GM19193 (cell line): ENCODE results near the gene HSD17B12.

Experiments
- POLR2A ChIP-seq: IDR thresholded peaks from 4 replicates; pipeline ENCODE4 v1.6.1; 2011; ENCODE audit not compliant: insufficient read depth, insufficient read length; ENCODE audit errors: extremely low read depth

HSD17B12 gene

DNA sequence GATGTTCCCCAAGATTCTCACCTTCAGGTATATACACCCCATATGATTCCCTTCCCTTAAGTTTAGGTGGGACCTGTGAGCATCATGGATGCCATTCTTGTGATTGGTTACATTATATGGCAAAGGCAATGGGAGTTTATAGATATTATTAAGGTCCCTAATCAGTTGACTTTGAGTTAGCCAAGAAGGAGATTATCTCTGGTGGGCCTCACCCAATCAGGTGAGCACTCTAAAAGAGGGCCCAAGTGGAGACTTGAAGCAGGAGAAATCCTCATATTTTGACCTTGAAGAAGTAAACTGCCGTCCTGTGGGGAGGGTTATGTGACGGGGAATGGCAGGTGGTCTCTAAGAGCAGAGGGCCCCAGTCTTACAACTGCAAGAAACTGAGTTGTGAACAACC, 94.2 kb downstream of the HSD17B12 start:
- no peak for TF ChIP-seq POLR2A

DNA sequence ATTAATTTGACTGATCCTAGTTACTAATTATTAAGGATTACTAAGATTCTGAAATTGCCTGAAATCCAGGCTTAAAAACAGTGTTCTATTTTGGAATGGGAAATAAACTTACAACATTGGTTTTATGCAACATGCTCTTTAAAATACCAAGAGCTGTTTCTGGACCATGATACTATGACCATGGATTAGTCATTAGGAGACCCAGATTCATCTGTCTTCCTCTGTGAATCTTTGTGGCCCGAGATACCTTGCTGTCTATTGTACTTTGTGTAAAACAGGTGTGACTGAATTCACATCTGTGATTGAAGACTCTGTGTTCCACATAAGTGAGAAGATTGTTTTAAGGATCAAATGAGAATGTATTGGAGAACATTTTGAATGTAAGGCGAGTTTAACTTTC, 98.8 kb downstream of the HSD17B12 start:
- no peak for TF ChIP-seq POLR2A

DNA sequence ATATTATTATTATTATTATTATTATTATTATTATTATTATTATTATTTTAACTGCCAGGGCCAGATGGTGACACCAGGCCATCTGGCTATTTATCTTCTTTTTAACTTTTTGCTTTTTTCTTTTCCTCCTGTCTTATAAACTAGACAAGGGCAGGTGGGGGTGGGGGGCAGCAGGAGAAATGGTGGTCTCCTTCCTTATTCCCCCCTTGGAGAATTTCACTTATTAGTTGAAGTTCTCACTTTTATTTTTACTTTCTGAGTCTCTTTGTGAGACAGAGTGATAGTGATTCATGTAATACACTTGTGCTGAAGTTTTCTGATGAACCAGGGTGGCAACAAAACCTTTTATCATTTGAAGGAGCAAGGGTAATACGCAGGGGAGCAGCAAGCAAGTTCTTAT, 103.8 kb downstream of the HSD17B12 start:
- TF ChIP-seq POLR2A, result no peak

DNA sequence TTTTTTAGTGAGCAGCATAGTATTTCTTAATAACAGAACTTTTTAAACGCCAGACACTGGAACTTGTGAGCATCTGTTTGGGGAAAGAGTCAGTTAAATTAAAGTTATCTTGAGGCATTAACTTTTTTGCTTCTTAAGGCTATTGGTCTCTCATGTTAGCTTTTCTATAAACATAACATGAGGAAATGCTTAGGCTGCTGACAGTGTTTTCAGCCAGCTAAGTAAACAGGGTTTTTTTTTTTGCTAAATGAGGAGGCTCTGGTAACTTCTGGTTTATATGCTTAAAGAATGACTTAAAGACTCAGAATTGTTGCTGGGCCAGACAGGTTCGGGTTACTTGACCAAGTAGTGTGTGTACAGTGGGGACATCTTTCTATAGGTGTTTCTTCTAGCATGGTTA, 104.3 kb downstream of the HSD17B12 start:
- TF ChIP-seq POLR2A, result no peak

DNA sequence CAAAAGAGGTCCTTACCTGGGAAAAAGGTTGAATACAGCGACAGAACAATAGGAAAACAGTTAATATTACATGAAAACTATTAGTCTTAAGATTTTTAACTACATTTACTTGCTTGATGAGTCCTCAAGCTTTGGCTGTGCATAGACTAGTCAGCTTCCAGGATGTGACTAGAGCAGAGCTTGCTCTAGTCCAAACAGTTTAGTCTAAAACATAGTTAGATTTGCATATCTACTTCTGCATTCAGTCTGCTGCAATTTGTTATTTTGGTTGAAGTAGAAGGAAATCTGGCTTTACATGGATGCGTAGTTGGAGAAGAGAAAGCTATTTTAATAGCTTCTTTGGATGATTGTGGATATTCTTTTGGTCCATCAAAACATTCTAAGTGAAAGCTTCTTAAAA, 104.8 kb downstream of the HSD17B12 start:
- no peak for TF ChIP-seq POLR2A

DNA sequence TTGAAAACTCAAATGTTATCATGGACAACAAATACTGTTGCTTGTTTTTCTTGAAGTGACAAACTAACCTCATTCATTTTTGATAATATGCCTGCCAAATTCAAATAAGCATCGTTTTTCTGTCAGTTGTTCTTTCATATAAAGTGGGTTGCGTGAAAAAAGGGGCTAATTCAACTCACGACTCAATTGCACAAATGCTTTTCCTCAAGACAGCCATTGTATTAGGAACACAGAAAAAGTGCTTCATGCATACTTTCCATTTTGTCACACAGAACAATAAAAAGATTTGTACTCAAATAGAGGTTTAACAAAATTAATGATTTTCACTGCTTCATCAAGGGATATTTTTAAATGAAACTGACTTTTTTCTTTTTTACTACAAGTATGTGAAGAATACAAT, 105.5 kb downstream of the HSD17B12 start:
- no peak for TF ChIP-seq POLR2A

DNA sequence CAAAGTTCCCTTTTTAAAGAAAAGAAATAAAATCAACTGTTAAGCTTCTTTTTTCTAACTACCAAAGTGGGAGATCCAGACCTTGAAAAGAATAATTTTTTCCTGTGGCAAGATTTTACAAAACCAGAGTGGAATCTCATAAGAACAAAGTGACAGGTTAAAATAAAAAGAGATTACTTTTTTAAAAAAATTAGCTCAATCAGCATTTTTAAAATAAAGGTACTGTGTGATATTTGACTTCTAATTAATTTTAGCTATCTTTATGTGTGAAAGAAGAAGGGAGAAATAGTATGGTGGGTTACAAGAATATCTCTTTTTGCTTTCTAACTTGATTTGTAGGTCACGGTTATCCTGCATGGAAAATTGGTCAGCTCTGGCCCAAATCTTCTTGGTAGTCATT, 107.3 kb downstream of the HSD17B12 start:
- no peak for TF ChIP-seq POLR2A

DNA sequence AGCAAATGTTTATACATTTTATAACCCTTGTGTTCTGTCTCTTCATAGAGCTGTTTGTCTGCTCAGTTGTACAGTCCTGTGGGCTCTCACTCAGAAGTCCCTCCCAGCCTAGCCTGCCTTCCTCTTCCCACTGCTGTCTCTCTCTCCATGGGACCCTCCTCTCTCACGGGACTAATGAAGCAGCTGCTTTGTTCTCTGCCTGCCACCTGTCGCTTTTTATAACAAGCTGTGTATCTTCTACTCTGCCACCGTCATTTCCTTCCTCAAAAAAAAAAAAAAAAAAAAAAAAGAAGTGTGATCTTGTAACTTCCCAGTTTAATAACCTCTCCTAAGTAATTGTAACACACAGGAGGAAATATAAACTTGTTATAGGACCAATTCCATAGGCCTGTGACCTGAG, 107.9 kb downstream of the HSD17B12 start:
- no peak for TF ChIP-seq POLR2A

DNA sequence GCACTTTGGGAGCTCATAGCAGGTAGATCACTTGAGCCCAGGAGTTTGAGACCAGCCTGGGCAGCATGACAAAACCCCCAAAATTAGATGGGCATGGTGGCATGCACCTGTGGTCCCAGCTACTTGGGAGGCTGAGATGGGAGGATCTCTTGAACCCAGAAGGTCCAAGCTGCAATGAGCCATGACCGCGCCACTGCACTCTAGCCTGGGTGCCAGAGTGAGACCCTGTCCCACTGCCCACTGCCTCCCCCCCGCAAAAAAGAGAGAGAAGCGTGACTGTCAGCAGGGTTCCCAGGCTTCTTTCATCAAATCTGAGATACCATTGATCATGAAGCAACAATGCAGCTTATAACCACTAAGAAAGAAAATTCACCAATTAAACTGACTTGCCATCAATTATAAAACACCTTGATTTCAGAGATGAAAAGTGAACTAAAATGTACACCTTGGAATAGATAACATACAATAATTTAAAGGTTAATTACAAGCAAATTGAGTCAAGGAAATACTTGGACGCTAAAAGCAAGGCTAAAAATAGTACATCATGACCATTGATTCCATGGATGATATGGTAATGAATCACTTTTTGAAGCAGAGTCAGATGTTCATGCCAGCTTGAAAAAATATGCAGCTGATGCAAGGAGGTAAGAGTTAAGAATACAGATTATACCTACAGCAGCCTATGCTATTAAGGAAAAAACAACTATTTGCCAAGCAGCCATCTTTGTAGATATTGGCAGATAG, 109.3 kb downstream of the HSD17B12 start:
- TF ChIP-seq POLR2A, result no peak

DNA sequence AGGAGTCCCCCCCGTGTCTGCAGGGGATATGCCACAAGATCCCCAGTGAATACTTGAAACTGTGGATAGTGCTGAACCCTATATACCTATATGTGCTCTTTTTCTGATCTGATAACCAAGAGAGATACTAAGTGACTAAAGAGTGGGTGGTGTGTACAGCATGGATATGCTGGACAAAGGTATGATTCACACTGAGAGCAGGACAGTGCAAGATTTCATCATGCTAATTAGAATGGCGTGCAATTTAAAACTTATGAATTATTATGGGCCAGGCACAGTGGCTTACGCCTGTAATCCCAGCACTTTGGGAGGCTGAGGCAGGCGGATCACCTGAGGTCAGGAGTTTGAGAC, 109.9 kb downstream of the HSD17B12 start:
- no peak for TF ChIP-seq POLR2A

DNA sequence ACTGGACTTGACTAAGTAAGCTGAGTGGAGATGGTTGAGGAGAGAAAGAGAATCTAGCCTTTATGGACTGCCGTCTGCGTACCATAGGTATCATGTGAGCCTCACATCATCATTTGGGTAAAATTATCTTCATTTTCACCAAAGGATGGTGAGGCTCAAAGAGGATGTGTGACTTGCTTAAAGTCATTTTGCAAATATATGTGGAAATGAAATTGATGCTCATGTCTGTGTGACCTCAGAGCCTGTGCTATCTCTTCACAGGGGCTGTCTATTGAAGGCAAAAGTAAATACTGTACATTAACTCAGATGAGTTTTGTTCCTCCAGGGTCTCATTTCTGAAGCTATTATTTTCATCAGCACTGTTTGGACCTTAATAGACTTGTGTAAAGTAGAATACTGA, 116.8 kb downstream of the HSD17B12 start:
- TF ChIP-seq POLR2A, result no peak

DNA sequence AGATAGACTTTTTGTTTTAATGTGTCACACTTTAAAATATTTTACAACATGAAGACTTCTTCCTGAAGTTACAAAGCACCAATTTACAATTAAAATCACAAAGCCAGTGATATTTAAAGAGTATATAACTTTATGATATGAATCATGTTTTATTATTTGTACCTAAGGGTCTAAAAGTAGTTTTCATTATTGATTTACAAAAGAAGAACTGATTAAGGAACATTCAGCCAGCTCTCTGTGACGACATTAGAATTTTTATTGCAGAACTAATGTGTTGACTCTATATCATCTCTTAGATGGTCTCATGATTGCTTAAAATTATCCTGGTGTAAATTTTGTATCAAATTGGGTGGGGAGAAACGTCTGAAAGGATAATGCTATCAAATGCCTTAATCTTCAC, 117.3 kb downstream of the HSD17B12 start:
- TF ChIP-seq POLR2A, result no peak

DNA sequence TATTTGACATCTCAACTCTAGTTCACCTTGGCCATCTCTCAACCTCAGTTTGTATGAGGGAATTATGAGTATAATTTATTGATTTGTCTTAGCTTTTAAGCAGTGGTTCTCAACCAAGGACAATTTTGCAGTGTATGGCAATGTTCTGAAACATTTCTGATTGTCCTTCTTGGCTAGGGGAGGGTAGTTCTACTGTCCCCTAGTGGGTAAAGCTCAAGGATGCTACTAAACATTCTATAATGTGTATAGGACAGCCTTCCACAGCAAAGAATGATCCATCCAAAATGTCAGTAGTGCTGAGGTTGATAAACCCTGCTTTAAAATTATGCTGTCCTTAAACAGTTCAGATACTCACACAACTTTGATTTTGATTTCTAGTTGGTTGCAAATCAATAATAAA, 122.0 kb downstream of the HSD17B12 start:
- TF ChIP-seq POLR2A, result no peak

DNA sequence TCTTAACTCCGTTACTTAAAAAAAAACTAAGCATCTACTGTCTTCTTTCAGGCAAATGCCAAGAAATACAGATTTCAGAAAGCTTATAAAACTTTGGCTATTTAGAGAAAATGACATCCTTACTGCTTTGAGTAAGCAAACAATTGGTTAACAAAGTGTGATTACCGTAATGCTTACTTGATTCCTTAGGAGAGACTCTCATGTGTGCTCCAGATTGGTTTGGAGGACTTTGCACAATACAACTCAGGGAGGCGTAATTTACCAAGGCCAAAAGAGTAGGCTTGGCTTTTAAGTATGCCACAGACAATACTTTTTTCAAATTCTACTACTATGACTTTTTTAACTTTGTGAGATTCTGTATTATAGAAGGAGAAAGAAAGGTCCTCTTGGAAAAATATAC, 123.2 kb downstream of the HSD17B12 start:
- TF ChIP-seq POLR2A, result no peak

DNA sequence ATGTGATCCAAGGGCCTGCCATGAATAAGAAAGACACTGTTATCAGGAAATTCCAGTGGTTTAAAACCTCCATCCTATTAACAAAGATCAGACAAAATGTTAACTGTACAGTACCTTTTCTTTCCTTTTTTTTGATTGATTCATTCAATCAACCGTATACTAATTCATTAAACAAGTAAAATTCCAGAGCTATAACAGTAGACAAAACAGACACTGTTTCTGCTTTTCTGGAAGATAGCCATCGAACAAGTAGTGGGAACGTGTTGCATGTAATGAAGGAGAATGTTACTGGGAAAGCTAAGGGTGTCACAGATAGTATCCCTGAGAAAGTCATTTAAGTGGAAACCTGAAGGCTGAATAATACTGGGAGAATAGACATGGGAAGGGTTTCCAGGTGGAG, 126.4 kb downstream of the HSD17B12 start:
- no peak for TF ChIP-seq POLR2A

DNA sequence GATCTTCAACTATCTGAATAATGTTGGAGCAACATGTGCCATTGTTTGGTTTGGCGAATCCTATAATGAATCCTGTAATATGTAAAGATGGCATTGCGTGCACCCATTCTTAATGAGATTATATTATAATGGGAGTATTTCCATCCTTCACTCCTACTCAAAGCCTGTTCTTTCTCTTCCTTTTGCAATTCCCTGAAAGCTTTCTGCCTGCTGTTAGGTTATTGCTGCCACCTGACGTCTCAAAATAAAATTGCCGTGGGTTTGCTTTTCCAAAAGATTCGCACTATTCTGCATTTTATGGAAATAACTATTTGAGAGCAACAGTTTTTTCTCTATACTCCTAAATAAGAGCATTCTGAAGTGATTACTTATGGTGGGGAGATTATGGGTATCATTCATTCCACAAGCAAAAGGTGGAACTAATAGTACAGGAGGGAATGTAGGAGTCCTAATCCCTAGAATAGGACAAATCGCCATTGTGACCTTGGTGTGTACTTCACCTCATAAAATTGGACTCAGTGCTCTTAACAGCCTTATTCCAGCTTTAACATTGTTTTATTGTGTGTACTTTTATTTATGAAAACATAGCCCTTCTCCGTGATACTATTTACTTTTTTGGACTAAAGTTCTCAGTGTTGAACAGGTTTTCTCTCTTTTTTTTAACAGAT, 130.5 kb downstream of the HSD17B12 start:
- no peak for TF ChIP-seq POLR2A

DNA sequence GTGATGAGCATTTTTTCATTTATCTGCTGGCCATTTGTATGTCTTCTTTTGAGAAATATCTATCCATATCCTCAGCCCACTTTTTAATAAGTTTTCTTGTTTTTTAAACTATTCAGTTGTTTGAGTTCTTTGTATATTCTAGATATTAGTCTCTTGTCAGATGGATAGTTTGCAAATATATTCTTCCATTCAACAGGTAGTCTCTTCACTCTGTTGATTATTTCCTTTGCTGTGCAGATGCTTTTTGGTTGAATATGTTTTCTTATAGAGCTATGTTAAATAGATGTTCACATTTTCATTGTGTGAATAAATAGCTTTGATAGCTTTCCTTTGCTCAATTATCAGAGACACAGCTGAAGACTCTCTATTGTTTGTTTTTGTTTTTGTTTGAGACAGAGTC, 131.9 kb downstream of the HSD17B12 start:
- TF ChIP-seq POLR2A, result no peak

DNA sequence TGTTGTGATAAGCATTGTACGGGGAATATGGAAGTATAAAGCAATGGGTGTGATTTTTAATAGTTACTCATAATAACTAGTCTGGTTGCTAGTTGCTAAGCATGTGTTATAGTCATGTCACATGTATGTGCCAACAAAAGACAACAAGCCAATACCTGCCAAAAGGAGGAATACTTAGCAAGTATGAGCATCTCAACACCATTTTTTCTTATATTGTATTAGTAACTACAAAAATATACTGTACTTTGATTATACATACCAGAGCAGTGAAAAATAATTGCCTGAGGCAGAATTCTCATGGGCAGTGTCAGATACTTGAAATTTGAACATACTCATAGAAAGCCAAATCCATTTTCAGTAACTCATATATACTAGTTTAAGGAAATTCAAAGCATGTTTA, 137.7 kb downstream of the HSD17B12 start:
- TF ChIP-seq POLR2A, result no peak

DNA sequence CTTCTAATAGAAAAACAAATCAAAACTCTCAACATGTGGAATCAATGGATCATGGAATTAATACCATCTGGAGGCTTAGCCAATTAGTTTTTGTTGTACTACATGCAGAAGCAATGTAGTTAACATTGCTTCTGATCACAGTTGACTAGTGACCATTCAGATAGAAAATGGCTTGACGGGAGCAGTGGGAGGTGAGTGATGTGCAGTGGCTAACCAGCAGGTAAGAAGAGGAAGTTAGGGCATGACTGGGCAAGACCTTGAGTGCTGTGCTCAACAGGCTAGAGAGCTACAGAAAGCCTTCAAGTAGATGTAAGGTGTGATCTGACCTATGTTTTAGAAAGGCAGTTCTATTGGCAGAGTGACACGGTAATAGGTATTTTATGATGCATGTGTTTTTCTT, 139.4 kb downstream of the HSD17B12 start:
- no peak for TF ChIP-seq POLR2A
